HAP-1 (cell line): ENCODE measurements around the gene SND1.

Experiments used
- DNase-seq, 2 experiments: peaks; one replicate each; pipeline ENCODE4 v3.0.0-alpha.2; 2016 to 2020; ENCODE audit warnings: low spot score in 2 of 2
- H3K27me3 ChIP-seq: fragments of 250-450 bp; sonication (Bioruptor Pico); 2 replicates; pipeline ENCODE4 v1.5.1; 2020; ENCODE audit warnings: low read depth, mild to moderate bottlenecking, moderate library complexity
- H3K36me3 ChIP-seq: fragments of 250-450 bp; sonication (Bioruptor Pico); replicated peaks from 2 replicates; pipeline ENCODE4 v1.5.1; 2020; ENCODE audit warnings: mild to moderate bottlenecking
- H3K4me1 ChIP-seq: fragments of 250-450 bp; sonication (Bioruptor Pico); 2 replicates; pipeline ENCODE4 v1.5.1; 2020; ENCODE audit warnings: mild to moderate bottlenecking
- H3K4me3 ChIP-seq: fragments of 250-450 bp; sonication (Bioruptor Pico); 2 replicates; pipeline ENCODE4 v1.5.1; 2020; ENCODE audit warnings: mild to moderate bottlenecking, moderate library complexity
- H3K9me3 ChIP-seq: fragments of 250-450 bp; sonication (Bioruptor Pico); 2 replicates; pipeline ENCODE4 v1.5.1; 2020; ENCODE audit warnings: mild to moderate bottlenecking, moderate library complexity
- in situ Hi-C: fragments of 300-500 bp; cut with MboI; formaldehyde crosslinking; loops from 3 replicates; pipeline ENCODE4 v1.14.3; 2020; ENCODE audit warnings: low sequenced_read_pairs, inconsistent platforms, mixed read lengths

Gene SND1

DNA sequence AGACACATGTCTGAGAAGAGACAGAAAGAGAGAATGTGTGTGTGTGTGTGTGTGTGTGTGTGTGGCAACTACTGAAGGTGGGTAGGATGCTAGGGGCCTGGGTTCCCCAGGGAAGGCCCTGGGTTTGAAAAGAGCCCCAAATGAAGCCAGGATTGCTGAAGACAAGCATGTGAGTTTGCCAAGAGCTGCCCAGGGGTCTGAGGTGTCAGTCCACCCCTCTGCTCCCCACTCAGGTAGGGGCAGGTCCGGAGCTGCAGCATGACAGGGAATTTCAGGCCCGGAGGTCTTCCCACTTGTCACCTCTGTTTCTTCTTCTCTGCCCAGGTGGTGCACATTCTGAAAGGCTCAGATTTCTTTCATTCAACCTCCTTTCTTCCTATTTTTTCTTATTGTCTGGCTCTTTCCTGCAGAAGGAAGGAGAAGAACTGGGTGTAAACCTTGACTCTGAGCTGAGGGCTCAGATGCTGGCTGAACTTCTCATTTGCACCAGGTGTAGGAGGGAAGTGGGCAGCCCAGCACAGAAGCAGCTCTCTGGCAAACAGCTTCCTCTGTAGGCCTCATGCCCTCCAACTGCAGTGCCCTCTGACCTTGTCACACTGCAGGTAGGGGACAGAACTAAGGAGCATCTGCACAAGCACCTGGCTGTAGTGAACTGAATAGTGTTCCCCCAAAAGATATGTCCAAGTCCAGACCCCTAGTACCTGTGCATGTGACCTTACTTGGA lies 458.8 kb downstream of the SND1 start:
- in situ Hi-C loops: no loop called here
- H3K4me1 ChIP-seq: no peaks in the 10 kb centered on the region
- H3K9me3 ChIP-seq: no peaks in the 10 kb centered on the region
- H3K4me3 ChIP-seq: no peak overlapping the region
- H3K36me3 ChIP-seq: no peaks in the 10 kb centered on the region
- DNase-seq: no peak
- peaks cover 10% of the 10 kb centered on the region for H3K27me3 ChIP-seq

DNA sequence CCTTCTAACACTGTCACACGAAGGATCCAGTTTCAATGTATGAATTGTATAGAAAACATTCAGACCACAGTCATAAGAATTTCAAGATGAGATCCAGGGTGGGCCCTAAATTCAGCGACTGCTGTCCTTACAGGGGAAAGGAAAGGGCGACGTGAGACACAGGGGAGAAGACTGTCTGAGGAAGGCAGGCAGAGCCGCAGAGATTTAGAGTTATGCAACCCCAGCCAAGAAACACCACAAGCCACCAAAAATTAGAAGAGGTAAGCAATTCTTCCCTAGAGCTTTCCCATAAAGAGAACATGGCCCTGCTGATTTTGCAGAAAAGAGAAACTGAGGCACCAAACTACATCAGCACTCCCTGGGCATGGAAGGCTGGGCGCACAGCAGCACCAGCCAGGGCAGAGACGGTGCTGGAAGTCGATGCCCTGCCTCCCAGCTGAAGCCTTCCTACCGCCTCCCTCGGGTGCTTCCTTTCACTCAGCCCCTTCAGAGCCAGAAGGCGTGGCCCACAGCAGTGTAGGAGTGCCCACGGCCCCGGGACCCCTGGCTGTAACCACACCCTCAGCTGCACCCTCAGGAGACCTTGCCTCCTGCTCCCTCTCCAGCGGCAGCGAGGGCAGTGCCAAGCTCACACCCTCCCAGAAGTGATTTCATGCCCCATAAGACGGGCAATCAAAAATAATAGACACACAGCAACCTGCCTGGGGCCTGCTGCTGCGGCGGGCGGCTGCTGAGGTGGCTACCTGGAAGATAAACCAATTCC lies 460.2 kb downstream of the SND1 start:
- Histone ChIP-seq H3K36me3 (no peaks in the 10 kb centered on the region), H3K4me3 (no peak overlapping the region), H3K9me3 (no peaks in the 10 kb centered on the region), H3K27me3 (peaks cover 10% of the 10 kb centered on the region), H3K4me1 (no peaks in the 10 kb centered on the region)
- no peak for DNase-seq
- in situ Hi-C loops: no loop called here

DNA sequence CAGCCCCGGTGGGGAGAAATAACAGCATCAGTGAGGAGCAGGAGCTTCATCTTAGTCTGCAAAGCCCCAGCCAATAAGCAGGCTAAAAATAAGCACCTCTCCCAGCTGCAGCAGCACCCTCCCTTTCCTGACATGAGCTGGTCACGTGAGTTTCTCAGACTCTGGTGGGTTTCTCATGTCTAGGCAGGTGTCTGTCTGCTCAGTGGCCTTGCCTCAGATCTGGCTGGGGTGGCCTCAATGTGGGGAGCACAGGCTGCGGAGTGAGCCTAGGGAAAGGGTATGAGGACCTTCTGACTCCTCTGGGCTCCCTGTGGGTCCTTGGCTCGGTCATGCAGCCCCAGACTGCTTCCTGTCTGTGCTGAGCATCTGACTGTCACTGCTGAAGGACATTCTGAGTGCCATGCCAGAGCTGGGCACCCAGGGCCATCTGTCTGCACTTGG lies 460.8 kb downstream of the SND1 start:
- Histone ChIP-seq H3K27me3 (peaks cover 11% of the 10 kb centered on the region), H3K4me3 (no peak overlapping the region), H3K36me3 (no peaks in the 10 kb centered on the region), H3K9me3 (no peaks in the 10 kb centered on the region), H3K4me1 (no peaks in the 10 kb centered on the region)
- in situ Hi-C loops: no loop called here
- DNase-seq: no peak

DNA sequence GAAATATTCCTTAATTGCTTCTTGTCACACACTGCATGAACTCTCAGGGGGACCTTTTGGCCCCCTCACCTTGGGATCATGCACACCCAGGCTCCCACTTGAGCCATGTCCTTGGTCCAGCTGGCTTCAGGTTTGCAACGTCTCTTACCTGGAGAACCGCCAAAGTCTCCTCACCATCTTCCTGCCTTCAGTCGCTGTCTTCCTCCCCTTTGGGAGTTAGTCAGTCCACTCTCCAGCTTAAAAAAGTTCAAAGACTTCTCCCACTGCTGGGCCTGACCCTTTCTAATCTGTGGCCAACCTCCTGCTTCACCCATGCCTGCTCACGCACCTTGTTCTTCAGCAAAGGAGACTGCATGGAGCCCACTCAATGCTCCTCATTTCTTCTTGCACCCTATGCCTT lies 461.8 kb downstream of the SND1 start:
- Histone ChIP-seq H3K36me3 (no peaks in the 10 kb centered on the region), H3K4me1 (no peaks in the 10 kb centered on the region), H3K4me3 (no peak overlapping the region), H3K9me3 (no peaks in the 10 kb centered on the region), H3K27me3 (peaks cover 11% of the 10 kb centered on the region)
- peak in 1 of 2 experiments; percentile 1 for DNase-seq
- in situ Hi-C loops: no loop called here

DNA sequence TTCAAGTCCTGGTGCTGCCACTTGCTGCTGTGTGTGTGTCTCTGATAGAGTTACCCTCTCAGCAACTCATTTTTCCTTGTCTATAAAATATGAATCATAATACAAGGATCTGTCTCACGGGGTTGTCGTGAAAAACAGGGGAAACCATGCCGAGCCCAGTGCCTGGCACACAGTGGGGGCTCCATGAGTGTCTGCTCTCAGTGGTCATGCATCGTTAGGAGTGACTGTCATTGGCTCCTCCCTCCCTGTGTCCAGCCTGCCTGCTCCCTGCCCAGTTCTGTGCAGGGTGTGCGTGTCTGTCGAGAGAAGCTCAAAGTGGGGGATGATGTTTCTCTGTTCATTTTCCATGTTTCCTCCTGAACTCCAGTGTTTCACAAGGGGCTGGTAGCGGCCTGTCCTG lies 462.8 kb downstream of the SND1 start:
- no peaks in the 10 kb centered on the region for H3K9me3 ChIP-seq
- peaks cover 10% of the 10 kb centered on the region for H3K27me3 ChIP-seq
- H3K4me3 ChIP-seq: no peak overlapping the region
- no peaks in the 10 kb centered on the region for H3K4me1 ChIP-seq
- no peak for DNase-seq
- no peaks in the 10 kb centered on the region for H3K36me3 ChIP-seq
- in situ Hi-C loops: no loop called here

DNA sequence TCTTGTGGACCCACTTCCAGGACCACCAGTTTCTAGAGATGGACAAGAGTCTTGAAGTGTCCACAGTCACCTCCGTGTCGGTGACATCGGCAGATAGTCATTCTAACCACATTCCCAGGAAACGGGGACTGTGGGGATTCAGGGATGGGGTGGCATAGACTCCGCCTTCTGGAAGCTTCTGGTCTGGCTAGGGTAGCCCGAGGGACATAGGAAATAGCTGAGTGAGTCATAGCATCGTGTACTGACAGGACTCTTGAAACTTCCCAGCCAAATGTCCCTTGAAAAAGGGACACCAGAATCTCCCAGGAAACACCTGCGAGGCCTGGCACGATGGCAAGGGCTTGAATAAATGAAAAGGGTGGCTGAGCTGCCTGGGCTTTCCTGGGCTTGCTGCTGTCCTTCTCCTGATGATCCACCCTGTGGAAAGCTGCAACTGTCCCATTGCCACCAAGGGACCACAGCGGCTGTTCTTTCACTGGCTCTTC lies 463.4 kb downstream of the SND1 start:
- H3K9me3 ChIP-seq: no peaks in the 10 kb centered on the region
- no peaks in the 10 kb centered on the region for H3K36me3 ChIP-seq
- no peak overlapping the region for H3K4me3 ChIP-seq
- in situ Hi-C loops: no loop called here
- H3K27me3 ChIP-seq: peaks cover 10% of the 10 kb centered on the region
- H3K4me1 ChIP-seq: no peaks in the 10 kb centered on the region
- DNase-seq: no peak

DNA sequence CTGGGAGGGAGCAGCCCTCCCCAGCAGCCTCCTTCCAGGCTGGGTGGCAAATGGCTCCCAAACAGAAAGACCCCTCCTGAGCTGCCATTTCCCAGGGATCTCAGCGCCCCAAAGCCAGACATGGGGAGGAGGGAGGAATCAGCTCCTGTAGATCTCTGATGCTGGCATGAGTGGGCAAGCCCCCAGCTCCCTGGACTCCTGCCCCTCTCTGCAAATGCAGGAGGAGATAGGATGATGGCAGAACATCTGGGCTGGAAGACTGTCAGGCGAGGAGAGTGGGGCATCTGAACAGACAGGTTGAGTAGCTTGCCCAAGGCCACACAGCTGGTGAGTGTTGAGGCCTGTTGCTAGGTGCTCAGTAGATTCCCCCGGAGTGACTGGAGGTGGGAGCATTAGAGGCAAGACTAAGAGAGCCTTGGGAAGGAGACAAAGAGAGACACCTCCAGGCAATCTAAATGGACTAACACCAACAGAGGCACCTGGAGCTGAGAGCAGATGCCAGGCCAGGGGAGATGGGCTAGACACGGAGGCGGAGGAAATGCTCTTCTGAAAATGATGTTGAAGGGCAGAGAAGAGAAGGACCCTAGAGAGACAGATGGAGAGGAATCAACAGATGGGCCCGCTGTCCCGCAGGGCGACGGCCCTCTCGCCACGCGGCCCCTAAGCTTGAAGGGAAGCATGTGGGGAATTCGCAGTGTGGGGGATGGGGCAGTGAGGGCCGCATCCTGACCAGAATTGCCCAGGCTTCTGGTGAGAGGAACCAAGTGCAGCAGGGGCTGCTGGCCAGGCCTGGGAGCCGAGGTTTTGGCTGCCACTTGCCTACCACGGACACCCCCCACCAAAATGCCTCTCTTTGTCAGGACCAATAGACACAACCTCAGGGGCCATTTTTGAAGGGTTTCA lies 464.1 kb downstream of the SND1 start:
- in situ Hi-C loops: no loop called here
- no peak for DNase-seq
- no peaks in the 10 kb centered on the region for H3K4me1 ChIP-seq

DNA sequence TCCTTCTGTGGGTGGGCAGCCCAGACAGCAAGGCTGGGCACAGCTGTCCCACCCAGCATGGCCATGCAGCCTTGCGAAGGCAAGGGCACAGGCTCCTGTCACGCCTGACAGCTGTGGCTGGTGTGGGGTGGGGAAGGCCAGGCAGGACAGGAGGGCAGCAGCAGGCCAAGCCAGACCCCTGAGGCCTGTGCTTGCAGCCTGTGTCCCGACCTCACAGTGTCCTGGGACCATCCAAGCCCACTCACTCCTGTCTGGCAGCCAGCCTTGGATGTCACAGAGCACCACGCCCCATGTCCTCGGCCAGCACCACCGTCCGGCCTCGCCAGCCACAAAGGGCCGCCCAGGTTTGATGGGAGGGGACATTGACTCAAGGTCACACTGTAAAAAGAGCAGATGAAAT lies 464.7 kb downstream of the SND1 start:
- no peaks in the 10 kb centered on the region for H3K36me3 ChIP-seq
- no peaks in the 10 kb centered on the region for H3K9me3 ChIP-seq
- H3K27me3 ChIP-seq: peaks cover 10% of the 10 kb centered on the region
- no peak overlapping the region for H3K4me3 ChIP-seq
- no peak for DNase-seq
- in situ Hi-C loops: no loop called here
- no peaks in the 10 kb centered on the region for H3K4me1 ChIP-seq

More for the DNA sequence above, 464.1 kb downstream of the SND1 start:
- H3K4me3 ChIP-seq: no peak overlapping the region
- H3K27me3 ChIP-seq: peaks cover 10% of the 10 kb centered on the region
- no peaks in the 10 kb centered on the region for H3K36me3 ChIP-seq
- H3K9me3 ChIP-seq: no peaks in the 10 kb centered on the region

DNA sequence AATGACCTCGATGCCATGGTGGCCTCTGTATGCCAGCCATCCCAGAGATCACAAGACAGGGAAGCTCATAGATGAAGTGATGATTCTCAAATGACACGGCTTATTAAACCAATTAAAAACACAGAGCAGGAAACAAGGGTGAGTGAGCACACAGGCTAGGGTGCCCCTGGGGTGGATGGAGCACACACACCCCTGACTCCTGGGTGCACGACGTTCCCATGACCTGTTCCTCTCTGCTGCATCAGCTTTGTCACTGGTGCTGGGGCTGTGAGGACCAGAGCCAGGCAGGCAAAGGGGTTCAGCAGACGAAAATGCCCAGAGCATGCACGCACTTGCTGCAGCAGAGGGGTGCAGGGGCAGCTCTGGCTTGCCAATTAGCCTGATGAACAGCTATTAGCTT lies 465.7 kb downstream of the SND1 start:
- in situ Hi-C loops: no loop called here
- DNase-seq: no peak
- H3K9me3 ChIP-seq: no peaks in the 10 kb centered on the region
- H3K36me3 ChIP-seq: no peaks in the 10 kb centered on the region
- H3K4me3 ChIP-seq: no peak overlapping the region
- H3K27me3 ChIP-seq: peaks cover 10% of the 10 kb centered on the region
- no peaks in the 10 kb centered on the region for H3K4me1 ChIP-seq

DNA sequence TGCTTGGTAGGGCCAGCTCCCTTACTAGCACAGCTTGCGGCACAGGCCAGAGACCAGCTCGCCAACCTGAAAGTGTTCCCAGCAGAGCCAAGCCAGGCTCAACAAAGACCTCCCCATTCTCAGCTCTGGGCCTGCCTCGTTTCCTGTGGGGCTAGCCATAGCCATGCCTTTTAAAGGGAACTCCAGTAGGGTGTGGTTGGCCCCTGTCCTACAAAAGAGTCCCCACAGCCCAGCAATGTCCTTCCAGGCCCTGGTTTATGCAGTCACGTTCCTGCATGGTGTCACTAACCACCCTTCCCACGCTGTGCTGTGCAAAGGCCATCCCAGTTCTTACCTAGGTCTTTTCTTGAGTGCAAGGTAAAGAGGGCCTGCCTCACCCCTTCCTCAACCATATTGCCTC lies 467.0 kb downstream of the SND1 start:
- no peak for DNase-seq
- H3K36me3 ChIP-seq: no peaks in the 10 kb centered on the region
- in situ Hi-C loops: no loop called here
- H3K4me3 ChIP-seq: no peak overlapping the region
- peaks cover 11% of the 10 kb centered on the region for H3K27me3 ChIP-seq
- H3K4me1 ChIP-seq: no peaks in the 10 kb centered on the region
- no peaks in the 10 kb centered on the region for H3K9me3 ChIP-seq

DNA sequence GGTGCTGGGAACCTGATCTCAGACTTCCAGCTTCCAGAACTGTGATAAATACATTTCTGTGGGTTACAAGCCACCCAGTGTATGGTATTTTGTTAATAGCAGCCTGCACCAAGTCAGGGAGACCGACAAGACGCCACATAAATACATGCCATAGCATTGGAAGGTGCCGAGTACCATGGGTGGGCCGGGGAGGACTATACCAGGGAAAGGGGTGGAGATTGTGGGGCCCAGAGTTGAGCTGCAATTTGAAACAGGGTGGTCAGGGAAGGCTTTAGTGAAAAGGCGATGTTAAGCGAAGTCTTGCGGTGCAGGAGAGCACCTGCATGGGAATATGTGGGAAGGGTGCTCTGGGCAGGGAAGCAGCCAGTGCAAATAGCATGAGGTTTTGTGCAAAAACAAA lies 468.1 kb downstream of the SND1 start:
- H3K36me3 ChIP-seq: no peaks in the 10 kb centered on the region
- H3K4me3 ChIP-seq: no peak overlapping the region
- no peaks in the 10 kb centered on the region for H3K9me3 ChIP-seq
- in situ Hi-C loops: no loop called here
- H3K4me1 ChIP-seq: peaks cover 5% of the 10 kb centered on the region
- DNase-seq: no peak
- peaks cover 11% of the 10 kb centered on the region for H3K27me3 ChIP-seq

DNA sequence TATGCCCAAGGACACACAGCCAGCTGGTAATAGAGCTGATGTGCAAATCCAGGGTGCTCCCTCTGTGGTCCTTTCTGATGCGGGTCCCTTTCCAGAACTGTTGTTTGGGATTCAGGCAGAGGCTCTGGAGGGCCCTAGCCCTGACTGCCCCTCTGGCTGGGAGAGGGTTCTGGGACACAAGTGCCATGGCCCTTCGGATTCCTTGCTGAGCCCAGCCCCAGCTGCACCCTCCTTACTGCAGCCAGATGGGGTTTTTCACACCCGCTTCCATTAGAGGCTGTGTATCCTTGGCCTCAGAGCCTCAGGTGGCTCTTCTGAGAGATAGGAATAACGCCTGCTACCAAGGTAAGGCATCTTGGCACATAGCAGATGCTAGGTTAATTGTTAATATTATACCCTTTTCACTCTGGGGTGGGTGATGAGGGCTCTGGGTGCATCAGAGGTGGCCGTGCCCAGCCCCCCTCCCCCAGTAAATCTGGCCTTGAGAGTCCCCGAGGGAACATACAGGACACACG lies 469.0 kb downstream of the SND1 start:
- Histone ChIP-seq H3K4me1 (peaks cover 6% of the 10 kb centered on the region), H3K27me3 (peaks cover 11% of the 10 kb centered on the region), H3K4me3 (no peak overlapping the region), H3K9me3 (no peaks in the 10 kb centered on the region), H3K36me3 (no peaks in the 10 kb centered on the region)
- in situ Hi-C loops: no loop called here
- no peak for DNase-seq

DNA sequence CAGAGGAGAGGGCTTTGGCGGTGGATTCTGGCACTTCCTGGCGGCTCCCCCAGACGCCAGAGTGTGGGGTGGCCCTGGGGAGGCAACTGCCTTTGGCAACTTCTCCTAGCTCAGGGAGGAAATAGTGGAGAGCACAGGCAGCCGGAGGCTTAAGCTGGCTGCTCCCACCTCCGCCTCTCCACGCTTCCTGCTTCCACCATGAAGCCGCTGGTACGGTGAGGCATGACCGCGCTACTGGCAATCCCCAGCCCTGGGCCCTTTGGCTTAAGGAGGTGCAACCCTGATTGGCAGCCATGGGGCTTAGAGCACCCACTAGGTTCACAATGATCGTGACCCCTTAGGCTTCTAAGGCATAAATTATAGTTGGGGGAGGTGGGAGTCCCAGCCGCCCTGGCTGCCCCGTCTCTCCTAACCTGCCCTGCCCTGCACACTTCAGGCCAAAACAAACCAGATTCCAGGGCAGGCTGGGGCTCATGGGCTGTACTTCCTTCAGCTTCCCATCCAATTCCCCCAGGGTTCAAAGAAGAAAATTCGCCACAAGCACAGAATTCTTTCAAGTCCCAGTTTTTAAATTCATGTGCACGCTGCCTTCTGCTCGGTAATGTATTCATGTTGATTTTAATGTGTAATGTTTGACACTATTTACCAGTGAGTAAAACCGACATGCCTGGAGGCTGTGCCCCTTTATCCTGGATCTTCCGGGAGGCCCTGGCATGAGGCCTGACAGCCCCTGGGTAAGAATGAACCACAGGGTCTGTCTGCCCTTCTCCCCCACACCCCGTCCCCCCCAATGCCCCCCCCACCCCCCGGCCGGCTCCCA lies 469.9 kb downstream of the SND1 start:
- Histone ChIP-seq H3K36me3 (no peaks in the 10 kb centered on the region), H3K9me3 (no peaks in the 10 kb centered on the region), H3K4me1 (peaks cover 6% of the 10 kb centered on the region), H3K4me3 (no peak overlapping the region), H3K27me3 (peaks cover 11% of the 10 kb centered on the region)
- no peak for DNase-seq
- in situ Hi-C loops: no loop called here
